ENCODE results near the gene ATP5PB. TPM values are rescaled to one million over a fixed set of nuclear protein-coding genes. Genes with fewer than 3 reads are reported as not detected.

Gene ATP5PB
- total RNA-seq, 1 experiment from 2014 or later, result 194 TPM

DNA sequence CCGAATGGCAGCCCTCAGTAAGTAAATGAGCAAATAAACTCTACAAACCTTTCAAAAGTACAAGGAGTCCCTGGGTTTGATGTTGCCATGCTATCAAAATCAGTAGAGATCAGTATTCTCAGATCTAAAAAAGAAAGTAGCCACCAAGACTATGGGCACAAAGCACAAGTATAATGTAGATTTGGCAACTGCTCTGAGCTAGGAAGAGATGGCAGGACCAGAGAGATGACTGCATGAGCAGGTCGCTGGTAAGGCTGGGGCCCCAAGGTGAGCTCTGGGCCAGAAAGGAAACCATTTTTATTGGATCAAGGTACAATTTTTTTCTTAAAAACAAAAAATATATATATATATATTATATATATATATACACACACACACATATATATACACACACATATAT lies 57.3 kb downstream of the ATP5PB start:
- Mint-ChIP-seq H3K27me3 (ENCODE audit: insufficient read depth, unreplicated experiment) (no peaks in the 10 kb centered on the region), H3K9me3 (ENCODE audit: unreplicated experiment) (no peaks in the 10 kb centered on the region), H3K27ac (ENCODE audit: unreplicated experiment) (no peak overlapping the region), H3K36me3 (ENCODE audit: insufficient read depth, unreplicated experiment) (no peaks in the 10 kb centered on the region), H3K4me3 (ENCODE audit: unreplicated experiment) (no peak overlapping the region), H3K4me1 (ENCODE audit: low read depth, unreplicated experiment) (peaks cover 13% of the 10 kb centered on the region)
- CTCF ChIA-PET, result no interaction called here
- intact Hi-C loops (cut with micrococcal nuclease; ENCODE audit: unreplicated experiment), result loop anchor here (5.0 kb wide), 2 partner anchors 61 to 251 kb away; partner anchors contain the start of gene DDX20
- TF ChIP-seq, protein P1, sequence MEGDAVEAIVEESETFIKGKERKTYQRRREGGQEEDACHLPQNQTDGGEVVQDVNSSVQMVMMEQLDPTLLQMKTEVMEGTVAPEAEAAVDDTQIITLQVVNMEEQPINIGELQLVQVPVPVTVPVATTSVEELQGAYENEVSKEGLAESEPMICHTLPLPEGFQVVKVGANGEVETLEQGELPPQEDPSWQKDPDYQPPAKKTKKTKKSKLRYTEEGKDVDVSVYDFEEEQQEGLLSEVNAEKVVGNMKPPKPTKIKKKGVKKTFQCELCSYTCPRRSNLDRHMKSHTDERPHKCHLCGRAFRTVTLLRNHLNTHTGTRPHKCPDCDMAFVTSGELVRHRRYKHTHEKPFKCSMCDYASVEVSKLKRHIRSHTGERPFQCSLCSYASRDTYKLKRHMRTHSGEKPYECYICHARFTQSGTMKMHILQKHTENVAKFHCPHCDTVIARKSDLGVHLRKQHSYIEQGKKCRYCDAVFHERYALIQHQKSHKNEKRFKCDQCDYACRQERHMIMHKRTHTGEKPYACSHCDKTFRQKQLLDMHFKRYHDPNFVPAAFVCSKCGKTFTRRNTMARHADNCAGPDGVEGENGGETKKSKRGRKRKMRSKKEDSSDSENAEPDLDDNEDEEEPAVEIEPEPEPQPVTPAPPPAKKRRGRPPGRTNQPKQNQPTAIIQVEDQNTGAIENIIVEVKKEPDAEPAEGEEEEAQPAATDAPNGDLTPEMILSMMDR (IDR thresholded peaks at IDR 0.05; ENCODE audit: insufficient read depth in 1 of 2, low read depth in 1 of 2, low read length in 1 of 2, severe bottlenecking in 1 of 2, unreplicated experiment in 1 of 2), result no peak
- no peaks in the 10 kb centered on the region for H3K36me3 ChIP-seq (ENCODE audit: control insufficient read depth, insufficient read depth, low read length)
- POLR2A ChIA-PET, result no interaction called here
- peaks cover 28% of the 10 kb centered on the region for H3K4me1 ChIP-seq
- H3K9me3 ChIP-seq, result no peaks in the 10 kb centered on the region
- H3K4me3 ChIP-seq (ENCODE audit: low read depth, low read length), result no peak overlapping the region
- BruUV-seq (replicated peaks), result no TSS peak
- no peaks in the 10 kb centered on the region for H3K27me3 ChIP-seq (replicated peaks; ENCODE audit: control insufficient read depth, insufficient read depth, low read length)
- DNase-seq, result no peak

DNA sequence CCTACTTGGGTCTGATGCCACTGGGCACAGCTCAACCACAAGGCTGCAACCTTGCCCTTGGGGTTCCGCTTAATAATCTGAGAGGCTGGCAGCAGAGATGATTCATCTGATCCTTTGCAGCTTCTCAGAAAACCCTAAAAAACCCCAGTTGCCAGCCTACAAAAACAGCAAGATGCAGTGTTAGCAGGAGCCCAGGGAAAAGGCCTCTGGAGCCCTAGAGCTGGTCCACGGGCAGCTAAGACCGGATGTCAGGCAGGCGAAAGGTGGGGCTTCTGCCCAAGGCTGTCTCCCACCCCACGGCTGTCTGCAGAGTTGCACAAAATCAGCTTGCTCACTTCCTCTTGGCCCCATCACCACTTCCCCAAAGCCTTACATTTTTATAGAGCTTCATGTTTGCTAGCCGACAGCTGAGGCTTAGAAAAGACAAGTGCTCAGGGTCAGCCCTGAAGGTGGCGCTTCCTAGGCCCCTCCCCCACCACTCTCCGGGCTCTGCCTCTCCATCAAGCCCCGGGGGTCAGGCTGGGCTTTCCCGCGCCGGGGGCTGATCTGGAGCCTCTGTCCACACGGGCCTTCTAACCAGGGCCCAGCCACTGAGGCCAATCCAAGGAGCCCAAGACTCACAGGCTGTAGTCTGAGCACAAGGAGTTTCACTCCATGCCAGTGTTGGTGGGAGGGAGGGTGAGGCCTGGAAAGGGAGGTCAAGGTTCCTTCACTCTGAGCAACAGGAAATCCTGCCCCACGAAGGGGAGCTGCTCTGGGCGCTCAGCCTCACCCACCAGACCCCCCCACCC lies 58.3 kb downstream of the ATP5PB start:
- Mint-ChIP-seq H3K27me3 (ENCODE audit: insufficient read depth, unreplicated experiment) (no peaks in the 10 kb centered on the region), H3K4me1 (ENCODE audit: low read depth, unreplicated experiment) (peaks cover 13% of the 10 kb centered on the region), H3K9me3 (ENCODE audit: unreplicated experiment) (no peaks in the 10 kb centered on the region), H3K36me3 (ENCODE audit: insufficient read depth, unreplicated experiment) (no peaks in the 10 kb centered on the region), H3K27ac (ENCODE audit: unreplicated experiment) (peak overlapping the region; percentile 94), H3K4me3 (ENCODE audit: unreplicated experiment) (peak overlapping the region; percentile 73)
- H3K27me3 ChIP-seq (replicated peaks; ENCODE audit: control insufficient read depth, insufficient read depth, low read length), result no peaks in the 10 kb centered on the region
- H3K4me1 ChIP-seq, result peaks cover 28% of the 10 kb centered on the region
- no TSS peak for BruUV-seq (replicated peaks)
- no peaks in the 10 kb centered on the region for H3K9me3 ChIP-seq
- ChIA-PET CTCF (interaction anchor here (0.6 to 2.0 kb wide), 23 partner anchors 10 to 247 kb away, joined by 3 to 27 read pairs (median 5); partner anchors contain the start of gene RAP1A), POLR2A (interaction anchor here (1.3 kb wide), 1 partner anchor 112 kb away, joined by 7 read pairs; the partner anchor contains the start of gene RAP1A)
- H3K36me3 ChIP-seq (ENCODE audit: control insufficient read depth, insufficient read depth, low read length), result no peaks in the 10 kb centered on the region
- peak overlapping the region; percentile 36 for H3K4me3 ChIP-seq (ENCODE audit: low read depth, low read length)
- DNase-seq, result peak; percentile 74
- intact Hi-C loops (cut with micrococcal nuclease; ENCODE audit: unreplicated experiment), result loop anchor here (1.0 to 5.0 kb wide), 6 partner anchors 26 to 250 kb away; partner anchors contain the start of gene DDX20
- TF ChIP-seq, protein P1 (IDR thresholded peaks at IDR 0.05; ENCODE audit: insufficient read depth in 1 of 2, low read depth in 1 of 2, low read length in 1 of 2, severe bottlenecking in 1 of 2, unreplicated experiment in 1 of 2), result peak in 1 of 2 experiments; percentile 30

DNA sequence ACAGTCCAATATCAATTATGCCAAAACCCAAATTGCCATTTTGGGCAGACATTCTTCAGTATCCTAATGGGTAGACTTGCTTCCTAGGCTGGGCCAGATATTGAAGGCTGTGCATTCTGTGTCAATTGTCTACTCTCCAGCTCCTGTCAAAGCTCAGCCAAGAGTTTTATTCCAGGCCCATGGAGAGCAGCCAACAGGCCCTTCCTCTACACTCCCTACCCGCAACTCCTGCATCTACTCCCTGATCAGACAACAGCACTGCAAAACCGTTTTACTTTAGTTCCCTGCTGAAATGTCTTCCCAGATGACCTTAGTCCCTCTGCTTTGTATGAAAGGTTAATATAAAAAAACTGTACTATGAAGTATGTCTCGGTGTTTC lies 60.7 kb downstream of the ATP5PB start:
- Mint-ChIP-seq H3K27ac (ENCODE audit: unreplicated experiment) (no peak overlapping the region), H3K4me3 (ENCODE audit: unreplicated experiment) (no peak overlapping the region), H3K27me3 (ENCODE audit: insufficient read depth, unreplicated experiment) (no peaks in the 10 kb centered on the region), H3K4me1 (ENCODE audit: low read depth, unreplicated experiment) (peaks cover 7% of the 10 kb centered on the region), H3K9me3 (ENCODE audit: unreplicated experiment) (no peaks in the 10 kb centered on the region), H3K36me3 (ENCODE audit: insufficient read depth, unreplicated experiment) (no peaks in the 10 kb centered on the region)
- no TSS peak for BruUV-seq (replicated peaks)
- intact Hi-C loops (cut with micrococcal nuclease; ENCODE audit: unreplicated experiment), result loop anchor here (5.0 kb wide), 2 partner anchors 57 to 247 kb away; partner anchors contain the start of gene DDX20
- TF ChIP-seq, protein P1 (IDR thresholded peaks at IDR 0.05; ENCODE audit: insufficient read depth in 1 of 2, low read depth in 1 of 2, low read length in 1 of 2, severe bottlenecking in 1 of 2, unreplicated experiment in 1 of 2), result no peak
- Histone ChIP-seq H3K4me3 (ENCODE audit: low read depth, low read length) (no peak overlapping the region), H3K4me1 (peaks cover 28% of the 10 kb centered on the region), H3K36me3 (ENCODE audit: control insufficient read depth, insufficient read depth, low read length) (no peaks in the 10 kb centered on the region), H3K9me3 (no peaks in the 10 kb centered on the region), H3K27me3 (replicated peaks; ENCODE audit: control insufficient read depth, insufficient read depth, low read length) (no peaks in the 10 kb centered on the region)
- POLR2A ChIA-PET, result no interaction called here
- CTCF ChIA-PET, result no interaction called here
- DNase-seq, result no peak

All from Caco-2 (cell line).